ENCODE measurements around the gene NHLH1.

The NHLH1 gene

GRCh38 chr1:160346463-160346862 is 20.4 kb upstream of the NHLH1 start:
- no peak for TF ChIP-seq CTCF (conservative IDR thresholded peaks at IDR 0.05)
- H3K27ac ChIP-seq, result no peak overlapping the region

- TF ChIP-seq CTCF (conservative IDR thresholded peaks at IDR 0.05), result no peak
- H3K27ac ChIP-seq, result no peak overlapping the region
These were observed 19.9 kb upstream of the NHLH1 start for GRCh38 chr1:160346958-160347357.

GRCh38 chr1:160351629-160352028 is 15.2 kb upstream of the NHLH1 start:
- no peak overlapping the region for H3K27ac ChIP-seq
- no peak for TF ChIP-seq CTCF (conservative IDR thresholded peaks at IDR 0.05)

GRCh38 chr1:160352555-160352954 is 14.3 kb upstream of the NHLH1 start:
- TF ChIP-seq CTCF (conservative IDR thresholded peaks at IDR 0.05), result no peak

GRCh38 chr1:160353223-160353622 is 13.6 kb upstream of the NHLH1 start:
- H3K27ac ChIP-seq, result no peak overlapping the region
- no peak for TF ChIP-seq CTCF (conservative IDR thresholded peaks at IDR 0.05)

More at GRCh38 chr1:160352555-160352954, 14.3 kb upstream of the NHLH1 start:
- no peak overlapping the region for H3K27ac ChIP-seq

- no peak overlapping the region for H3K27ac ChIP-seq
- TF ChIP-seq CTCF (conservative IDR thresholded peaks at IDR 0.05), result peak; percentile 58
These were observed 12.4 kb upstream of the NHLH1 start for GRCh38 chr1:160354388-160354985.

- TF ChIP-seq CTCF (conservative IDR thresholded peaks at IDR 0.05), result no peak
- H3K27ac ChIP-seq, result no peak overlapping the region
These were observed 9.4 kb upstream of the NHLH1 start for GRCh38 chr1:160357286-160358002.
